GM15510 (cell line): ENCODE data around the gene CEP164.
A peak's percentile ranks its signal among the peaks of the same experiment; 100 is the strongest.

ENCODE experiments used
- POLR2A ChIP-seq: IDR thresholded peaks from 3 replicates; pipeline ENCODE4 v1.6.1; 2011; ENCODE audit warnings: borderline replicate concordance; ENCODE audit not compliant: insufficient read length; ENCODE audit errors: extremely low read depth

CEP164 gene

GRCh38 chr11:117327567-117328374 lies at the start of gene CEP164:
Gene CEP164, plus strand, starts transcription at chr11:117327854. Its CDS starts 10,733 bp downstream, at chr11:117338587.
- peak; percentile 72 for TF ChIP-seq POLR2A

GRCh38 chr11:117278347-117278746 lies 49.3 kb upstream of the CEP164 start:
- TF ChIP-seq POLR2A: no peak

- TF ChIP-seq POLR2A: no peak
Observed at GRCh38 chr11:117279711-117280376, 47.8 kb upstream of the CEP164 start.

GRCh38 chr11:117281159-117281558 lies 46.5 kb upstream of the CEP164 start:
- TF ChIP-seq POLR2A: no peak

- no peak for TF ChIP-seq POLR2A
Observed at GRCh38 chr11:117281869-117282268, 45.8 kb upstream of the CEP164 start.

GRCh38 chr11:117282956-117283355 lies 44.7 kb upstream of the CEP164 start:
- no peak for TF ChIP-seq POLR2A

- TF ChIP-seq POLR2A: no peak
Observed at GRCh38 chr11:117284053-117284452, 43.6 kb upstream of the CEP164 start.

GRCh38 chr11:117286588-117286987 lies 41.1 kb upstream of the CEP164 start:
- no peak for TF ChIP-seq POLR2A

GRCh38 chr11:117287668-117288067 lies 40.0 kb upstream of the CEP164 start:
- no peak for TF ChIP-seq POLR2A

- no peak for TF ChIP-seq POLR2A
Observed at GRCh38 chr11:117289795-117290194, 37.9 kb upstream of the CEP164 start.

GRCh38 chr11:117290809-117291396 lies 36.8 kb upstream of the CEP164 start, which contains the start of gene BACE1-AS:
Gene BACE1-AS, plus strand, starts transcription at chr11:117291346.
- TF ChIP-seq POLR2A: no peak

GRCh38 chr11:117292616-117293015 lies 35.0 kb upstream of the CEP164 start:
- no peak for TF ChIP-seq POLR2A

GRCh38 chr11:117295438-117296137 lies 32.1 kb upstream of the CEP164 start:
- TF ChIP-seq POLR2A: no peak

GRCh38 chr11:117296881-117297280 lies 30.8 kb upstream of the CEP164 start:
- TF ChIP-seq POLR2A: no peak

- no peak for TF ChIP-seq POLR2A
Observed at GRCh38 chr11:117298195-117298594, 29.5 kb upstream of the CEP164 start.
